HG03457 (cell line): Measurements from ENCODE around the gene NCR2.

Experiments
- ATAC-seq: cut with Tn5 transposase; IDR thresholded peaks from one replicate; pipeline ENCODE4 v1.9.1; 2021; ENCODE audit warnings: moderate number of reproducible peaks; ENCODE audit not compliant: unreplicated experiment

NCR2 gene

GRCh38 chr6:41356825-41357224, 21.4 kb downstream of the NCR2 start:
- ATAC-seq: no peak

GRCh38 chr6:41358503-41358902, 23.1 kb downstream of the NCR2 start:
- ATAC-seq: no peak

GRCh38 chr6:41359617-41360313, 24.4 kb downstream of the NCR2 start:
- no peak for ATAC-seq

- ATAC-seq: no peak
Observed at GRCh38 chr6:41360314-41360685, 24.9 kb downstream of the NCR2 start.

GRCh38 chr6:41366150-41366549, 30.7 kb downstream of the NCR2 start:
- ATAC-seq: no peak

- no peak for ATAC-seq
Observed at GRCh38 chr6:41367061-41367460, 31.7 kb downstream of the NCR2 start.

GRCh38 chr6:41367700-41368099, 32.3 kb downstream of the NCR2 start:
- no peak for ATAC-seq

- no peak for ATAC-seq
Observed at GRCh38 chr6:41370488-41371111, 35.2 kb downstream of the NCR2 start.

- ATAC-seq: no peak
Observed at GRCh38 chr6:41371461-41371991, 36.1 kb downstream of the NCR2 start.

- no peak for ATAC-seq
Observed at GRCh38 chr6:41371992-41372831, 36.8 kb downstream of the NCR2 start.

GRCh38 chr6:41372832-41373626, 37.6 kb downstream of the NCR2 start:
- ATAC-seq: no peak

- ATAC-seq: no peak
Observed at GRCh38 chr6:41373627-41373918, 38.2 kb downstream of the NCR2 start.

- ATAC-seq: no peak
Observed at GRCh38 chr6:41373919-41374617, 38.7 kb downstream of the NCR2 start.

GRCh38 chr6:41374618-41375590, 39.5 kb downstream of the NCR2 start:
- no peak for ATAC-seq

- ATAC-seq: no peak
Observed at GRCh38 chr6:41375598-41376151, 40.3 kb downstream of the NCR2 start.

GRCh38 chr6:41376176-41376575, 40.8 kb downstream of the NCR2 start:
- no peak for ATAC-seq

- ATAC-seq: no peak
Observed at GRCh38 chr6:41377071-41377470, 41.7 kb downstream of the NCR2 start.

- ATAC-seq: no peak
Observed at GRCh38 chr6:41379306-41379705, 43.9 kb downstream of the NCR2 start.

- no peak for ATAC-seq
Observed at GRCh38 chr6:41386594-41386993, 51.2 kb downstream of the NCR2 start.
